OCI-LY1 (cell line): ENCODE data around the gene CPAMD8.
"Not testable (repeated sequence)": the region's sequence is repeated elsewhere in the genome, so short reads cannot be mapped to it uniquely, and the experiment has no call there.

Experiments used
- H2AFZ ChIP-seq: fragments of 200-600 bp; sonication (generic), shearing (Covaris generic); 2 replicates; pipeline ENCODE4 v1.6.0; 2014; ENCODE audit warnings: antibody characterized with exemption, mild to moderate bottlenecking, low read length
- H3F3A ChIP-seq: fragments of 200-600 bp; sonication (generic), shearing (Covaris generic); 2 replicates; pipeline ENCODE4 v1.6.0; 2014; ENCODE audit warnings: mild to moderate bottlenecking, antibody characterized with exemption, low read length, moderate library complexity; ENCODE audit not compliant: insufficient read depth
- H3K27ac ChIP-seq: fragments of 200-600 bp; sonication (generic); 2 replicates; pipeline ENCODE4 v1.5.1; 2014; ENCODE audit warnings: low read length, mixed run types, mild to moderate bottlenecking, low read depth; ENCODE audit not compliant: poor library complexity, severe bottlenecking
- H3K27me3 ChIP-seq: fragments of 200-600 bp; sonication (generic); 2 replicates; pipeline ENCODE4 v1.6.0; 2014; ENCODE audit warnings: antibody characterized with exemption, mild to moderate bottlenecking, low read length, moderate library complexity; ENCODE audit not compliant: insufficient read depth
- H3K36me3 ChIP-seq: fragments of 200-600 bp; sonication (generic); 2 replicates; pipeline ENCODE4 v1.6.1; 2014; ENCODE audit warnings: mild to moderate bottlenecking, antibody characterized with exemption, low read length, moderate library complexity, mixed read lengths; ENCODE audit not compliant: insufficient read depth
- H3K4me1 ChIP-seq: fragments of 200-600 bp; sonication (generic); 2 replicates; pipeline ENCODE4 v1.5.1; 2014; ENCODE audit warnings: mild to moderate bottlenecking, low read length, moderate library complexity; ENCODE audit not compliant: insufficient read depth, severe bottlenecking
- H3K4me2 ChIP-seq: fragments of 200-600 bp; sonication (generic), shearing (Covaris generic); 2 replicates; pipeline ENCODE4 v1.6.1; 2014; ENCODE audit warnings: low read length
- H3K4me3 ChIP-seq: fragments of 200-600 bp; sonication (generic); 2 replicates; pipeline ENCODE4 v1.5.1; 2014; ENCODE audit warnings: low read length, low read depth, mild to moderate bottlenecking, mixed read lengths; ENCODE audit not compliant: poor library complexity, severe bottlenecking
- H3K79me2 ChIP-seq: fragments of 200-600 bp; shearing (Covaris generic); 2 replicates; pipeline ENCODE4 v1.6.1; 2016; ENCODE audit warnings: mixed run types, low read length, mixed read lengths; ENCODE audit not compliant: insufficient read depth
- H3K9ac ChIP-seq: fragments of 200-600 bp; sonication (generic), shearing (Covaris generic); 2 replicates; pipeline ENCODE4 v1.6.1; 2014; ENCODE audit warnings: mild to moderate bottlenecking, low read length, mixed read lengths
- H3K9me2 ChIP-seq: fragments of 200-600 bp; sonication (generic), shearing (Covaris generic); 2 replicates; pipeline ENCODE4 v1.6.1; 2014; ENCODE audit warnings: low read depth, mild to moderate bottlenecking, low read length, mixed read lengths
- H3K9me3 ChIP-seq: fragments of 200-600 bp; shearing (Covaris generic); 2 replicates; pipeline ENCODE4 v1.6.1; 2014; ENCODE audit warnings: low read length, mixed read lengths
- H4K20me1 ChIP-seq: fragments of 200-600 bp; sonication (generic), shearing (Covaris generic); 2 replicates; pipeline ENCODE4 v1.6.0; 2016; ENCODE audit warnings: mild to moderate bottlenecking, low read length; ENCODE audit not compliant: insufficient read depth
- CTCF ChIP-seq: fragments of 200-600 bp; sonication (generic), shearing (Covaris generic); IDR thresholded peaks from 2 replicates; pipeline ENCODE4 v1.5.1; 2017; ENCODE audit warnings: mild to moderate bottlenecking, antibody characterized with exemption, low read length, moderate library complexity, mixed read lengths
- EZH2 ChIP-seq: fragments of 200-600 bp; sonication (generic), shearing (Covaris generic); IDR thresholded peaks from 2 replicates; pipeline ENCODE4 v1.8.0; 2017; ENCODE audit warnings: borderline replicate concordance, mixed run types, mild to moderate bottlenecking, antibody characterized with exemption, low read length, moderate library complexity, mixed read lengths

CPAMD8 gene

GRCh38 chr19:16976446-16976845, 50.2 kb downstream of the CPAMD8 start:
- Histone ChIP-seq H3K4me2 (no peak overlapping the region), H3K79me2 (no peaks in the 10 kb centered on the region), H3K27me3 (no peaks in the 10 kb centered on the region), H3K9me2 (no peaks in the 10 kb centered on the region), H3K9ac (no peak overlapping the region), H3K4me3 (no peak overlapping the region), H2AFZ (no peak overlapping the region), H3K27ac (no peak overlapping the region), H3K36me3 (no peaks in the 10 kb centered on the region), H4K20me1 (no peaks in the 10 kb centered on the region), H3F3A (no peaks in the 10 kb centered on the region), H3K9me3 (no peaks in the 10 kb centered on the region), H3K4me1 (no peaks in the 10 kb centered on the region)
- TF ChIP-seq EZH2 (no peak), CTCF (no peak)

DNA sequence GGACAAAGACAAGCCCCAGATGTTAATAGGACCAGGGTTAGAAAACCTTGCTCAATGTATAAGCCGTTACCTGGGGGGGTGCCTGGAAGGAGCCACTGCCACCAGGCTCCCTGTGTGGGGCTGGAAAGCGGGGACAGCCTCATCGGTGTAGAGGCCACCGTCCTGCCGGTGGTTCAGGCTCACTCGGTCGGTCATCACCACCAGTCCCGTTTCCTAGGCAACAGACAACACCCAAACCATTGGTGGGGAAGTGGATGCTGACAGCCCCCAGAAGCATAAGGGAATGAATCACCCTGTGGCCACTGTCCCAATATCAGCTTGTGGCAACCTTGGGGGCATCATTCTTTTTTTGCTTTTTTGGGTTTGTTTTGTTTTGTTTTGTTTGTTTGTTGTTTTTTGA, 55.8 kb downstream of the CPAMD8 start:
- Histone ChIP-seq H3K36me3 (no peaks in the 10 kb centered on the region), H3K9ac (no peak overlapping the region), H3K27ac (no peak overlapping the region), H3K4me2 (no peak overlapping the region), H4K20me1 (no peaks in the 10 kb centered on the region), H3K27me3 (no peaks in the 10 kb centered on the region), H3K9me3 (peaks cover 5% of the 10 kb centered on the region; the same call in 1 of the 2 replicates), H2AFZ (no peak overlapping the region), H3K9me2 (no peaks in the 10 kb centered on the region), H3F3A (no peaks in the 10 kb centered on the region), H3K79me2 (no peaks in the 10 kb centered on the region), H3K4me3 (no peak overlapping the region), H3K4me1 (no peaks in the 10 kb centered on the region)
- TF ChIP-seq CTCF (no peak), EZH2 (no peak)

GRCh38 chr19:16969135-16969534, 57.5 kb downstream of the CPAMD8 start:
- Histone ChIP-seq H3K9me3 (peaks cover 5% of the 10 kb centered on the region; the same call in 1 of the 2 replicates), H3K9me2 (no peaks in the 10 kb centered on the region), H3K4me3 (no peak overlapping the region), H3K9ac (no peak overlapping the region), H2AFZ (no peak overlapping the region), H3K79me2 (no peaks in the 10 kb centered on the region), H4K20me1 (no peaks in the 10 kb centered on the region), H3K27me3 (no peaks in the 10 kb centered on the region), H3K36me3 (no peaks in the 10 kb centered on the region), H3K4me1 (no peaks in the 10 kb centered on the region), H3K27ac (no peak overlapping the region), H3F3A (no peaks in the 10 kb centered on the region), H3K4me2 (no peak overlapping the region)
- TF ChIP-seq EZH2 (no peak), CTCF (peak; percentile 40; the same call in 1 of the 2 replicates)

DNA sequence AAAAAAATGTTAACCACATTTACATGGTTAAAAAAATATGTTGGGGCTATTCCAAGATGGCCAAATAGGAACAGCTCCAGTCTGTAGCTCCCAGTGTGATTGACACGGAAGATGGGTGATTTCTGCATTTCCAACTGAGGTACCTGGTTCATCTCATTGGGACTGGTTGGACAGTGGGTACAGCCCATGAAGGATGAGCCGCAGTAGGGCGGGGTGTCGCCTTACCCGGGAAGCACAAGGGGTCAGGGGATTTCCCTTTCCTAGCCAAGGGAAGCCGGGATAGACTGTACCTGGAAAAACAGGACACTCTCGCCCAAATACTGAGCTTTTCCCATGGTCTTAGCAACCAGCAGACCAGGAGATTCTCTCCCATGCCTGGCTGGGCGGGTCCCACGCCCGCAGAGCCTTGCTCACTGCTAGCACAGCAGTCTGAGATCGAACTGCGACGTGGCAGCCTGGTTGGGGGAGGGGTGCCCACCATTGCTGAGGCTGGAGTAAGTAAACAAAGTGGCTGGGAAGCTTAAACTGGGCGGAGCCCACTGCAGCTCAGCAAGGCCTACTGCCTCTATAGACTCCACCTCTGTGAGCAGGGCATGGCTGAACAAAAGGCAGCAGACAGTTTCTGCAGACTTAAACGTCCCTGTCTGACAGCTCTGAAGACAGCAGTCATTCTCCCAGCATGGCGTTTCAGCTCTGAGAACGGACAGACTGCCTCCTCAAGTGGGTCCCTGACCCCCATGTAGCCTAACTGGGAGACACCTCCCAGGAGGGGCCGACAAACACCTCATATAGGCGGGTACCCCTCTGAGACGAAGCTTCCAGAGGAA, 65.4 kb downstream of the CPAMD8 start:
- not testable (repeated sequence) for H2AFZ ChIP-seq, H3K4me3 ChIP-seq, H4K20me1 ChIP-seq, H3K4me1 ChIP-seq, H3K9ac ChIP-seq, H3K36me3 ChIP-seq, H3F3A ChIP-seq, H3K79me2 ChIP-seq, H3K9me2 ChIP-seq, H3K27me3 ChIP-seq, H3K27ac ChIP-seq, H3K9me3 ChIP-seq, H3K4me2 ChIP-seq

- not testable (repeated sequence) for H4K20me1 ChIP-seq, H3K9me3 ChIP-seq, H3F3A ChIP-seq, H3K27me3 ChIP-seq, H3K27ac ChIP-seq, H3K4me2 ChIP-seq, H3K4me1 ChIP-seq, H3K36me3 ChIP-seq, H2AFZ ChIP-seq, H3K9me2 ChIP-seq, H3K9ac ChIP-seq, H3K4me3 ChIP-seq, H3K79me2 ChIP-seq
These were observed 68.3 kb downstream of the CPAMD8 start for GRCh38 chr19:16958277-16958676.
